NCI-H2196 treated with DMSO at 0.1 percent for 48 hours (cell line): ENCODE results near the gene FGF12.

Experiments used
- DNase-seq: peaks from one replicate; lab custom pipeline; 2025; ENCODE audit not compliant: unreplicated experiment; lab: John Stamatoyannopoulos, UW

The FGF12 gene

DNA sequence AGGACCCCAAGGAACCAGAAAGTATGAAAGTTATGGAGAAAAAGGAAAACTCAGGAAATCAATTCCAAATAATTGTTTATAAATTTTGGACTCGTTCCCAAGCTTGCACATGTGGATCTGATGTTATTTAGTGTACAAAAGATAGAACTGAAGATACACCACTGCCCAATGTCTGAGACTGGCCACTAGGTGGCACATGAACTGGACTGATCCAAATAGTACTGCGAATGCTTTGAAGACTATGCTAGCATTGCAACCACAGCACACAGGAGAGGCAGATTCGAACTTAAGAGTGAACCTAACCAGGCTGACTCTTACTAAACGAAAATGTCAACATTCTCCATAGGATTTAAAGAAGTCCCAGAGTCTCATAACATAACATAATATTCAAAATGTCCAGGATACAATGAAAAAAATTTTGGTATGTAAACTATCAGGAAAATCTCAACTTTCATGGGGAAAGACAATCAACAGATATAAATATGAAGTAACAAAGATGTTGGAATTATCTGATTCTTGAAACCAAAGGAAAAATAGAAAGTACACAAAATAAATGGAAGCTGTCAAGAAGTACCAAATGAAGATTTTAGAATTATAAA is 596.7 kb downstream of the FGF12 start:
- peak; percentile 41 for DNase-seq

DNA sequence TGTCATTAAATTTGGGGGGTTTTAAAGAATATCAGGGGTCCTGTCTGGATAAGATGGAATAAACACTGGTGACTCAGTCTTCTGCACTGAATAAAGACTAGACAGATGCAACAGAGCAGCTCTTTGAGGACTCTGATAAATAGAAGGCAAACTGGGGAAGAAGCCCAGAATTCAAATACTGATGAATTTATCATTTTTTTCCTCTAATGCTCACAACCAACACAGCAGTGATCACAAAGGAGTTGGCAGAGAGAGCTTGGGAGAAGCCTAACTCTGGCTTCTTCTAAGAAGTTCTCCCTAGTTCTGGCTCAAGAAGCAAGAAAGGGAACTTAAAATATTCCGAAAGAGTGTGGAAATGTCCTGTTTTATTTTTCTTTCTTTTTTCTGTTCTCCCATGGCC is 597.8 kb downstream of the FGF12 start:
- no peak for DNase-seq

DNA sequence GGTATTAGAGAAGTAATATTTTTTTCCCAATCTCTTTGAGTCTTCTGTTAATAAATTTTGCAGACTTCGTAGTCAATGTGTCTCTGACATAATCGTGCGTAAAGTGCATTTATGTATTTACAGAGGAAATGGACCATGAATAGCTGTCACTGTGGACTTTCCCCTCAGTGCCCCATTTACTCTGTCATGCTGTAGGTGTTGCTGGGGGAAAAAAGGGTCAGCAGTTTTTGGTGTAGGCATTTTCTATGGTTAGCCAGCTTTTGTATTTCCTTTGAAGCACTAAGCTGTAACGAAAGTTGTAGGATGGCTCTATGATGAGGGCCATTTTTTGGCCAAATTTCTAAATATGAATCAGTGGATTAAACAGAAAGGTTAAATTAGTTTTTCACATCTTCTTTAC is 598.4 kb downstream of the FGF12 start:
- DNase-seq: no peak

DNA sequence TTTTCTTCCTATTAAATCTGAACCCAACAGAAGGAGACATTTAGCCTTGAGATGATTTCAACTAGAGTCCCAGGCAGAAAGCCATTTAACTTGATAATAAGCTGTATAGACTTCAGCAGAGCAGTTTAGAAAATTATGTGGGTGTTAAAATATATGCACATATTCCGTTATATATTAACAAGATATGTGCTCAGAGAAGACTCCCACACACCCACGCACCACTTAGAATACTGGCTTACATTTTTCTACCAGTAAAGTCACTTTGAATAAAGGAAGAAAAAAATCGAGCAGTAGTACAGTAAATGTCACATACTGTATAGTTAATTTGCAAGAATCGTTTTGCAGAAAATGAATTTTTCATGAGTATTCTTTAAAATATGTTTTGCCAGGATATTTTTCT is 599.3 kb downstream of the FGF12 start:
- DNase-seq: no peak

DNA sequence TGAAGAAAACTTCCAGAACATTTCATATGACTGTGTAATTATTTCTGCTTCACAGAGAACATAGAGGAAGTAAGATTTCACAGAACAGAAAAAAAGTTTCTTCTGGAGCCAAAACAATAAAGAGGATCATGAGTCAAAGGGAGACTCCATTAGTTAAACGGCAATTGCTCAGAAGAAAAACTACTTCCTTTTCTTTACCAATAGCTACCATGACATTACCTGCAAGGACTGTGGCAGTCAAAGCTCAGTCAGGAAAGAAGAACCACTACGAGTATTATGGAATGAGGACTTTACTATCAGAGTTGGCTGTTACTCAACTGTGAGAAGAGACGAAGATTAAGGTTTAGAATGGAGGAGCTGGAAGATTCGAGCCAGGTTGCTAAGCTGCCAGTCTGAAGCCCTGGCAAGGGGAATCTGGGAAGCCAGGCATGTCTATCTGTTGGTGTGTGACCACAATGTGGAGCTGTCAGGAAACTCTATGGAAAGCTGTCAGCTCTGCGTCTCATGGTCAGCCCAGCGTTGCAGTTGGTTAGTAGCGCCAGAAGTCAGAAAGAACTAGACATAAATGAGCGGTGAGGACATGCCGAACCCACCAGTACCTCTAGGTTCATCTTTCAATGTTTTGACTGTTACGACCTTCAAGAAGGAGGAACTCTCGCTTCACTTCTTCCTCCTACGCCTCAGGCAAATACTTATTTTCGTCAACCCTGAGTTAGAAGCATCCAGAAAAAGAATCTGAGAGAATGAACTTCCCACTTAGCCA is 604.3 kb downstream of the FGF12 start:
- no peak for DNase-seq

DNA sequence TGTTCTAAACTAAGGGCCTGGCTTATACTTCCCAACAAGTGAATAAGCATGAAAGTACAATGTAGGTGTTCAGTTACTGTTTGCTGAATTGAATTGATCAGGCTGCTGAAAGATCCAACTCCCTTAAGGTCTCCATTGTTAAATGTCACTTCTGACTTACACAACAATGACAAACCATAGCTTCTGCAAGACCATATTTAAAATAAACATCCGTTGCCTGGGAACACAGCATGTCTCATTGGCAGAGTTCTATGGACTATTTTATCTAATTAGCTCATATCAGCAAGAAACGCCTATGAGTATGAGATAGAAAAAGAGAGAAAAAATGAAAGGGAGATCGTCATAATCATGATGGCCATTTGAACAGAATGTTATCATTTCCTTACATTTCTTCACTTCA is 605.4 kb downstream of the FGF12 start:
- DNase-seq: no peak

DNA sequence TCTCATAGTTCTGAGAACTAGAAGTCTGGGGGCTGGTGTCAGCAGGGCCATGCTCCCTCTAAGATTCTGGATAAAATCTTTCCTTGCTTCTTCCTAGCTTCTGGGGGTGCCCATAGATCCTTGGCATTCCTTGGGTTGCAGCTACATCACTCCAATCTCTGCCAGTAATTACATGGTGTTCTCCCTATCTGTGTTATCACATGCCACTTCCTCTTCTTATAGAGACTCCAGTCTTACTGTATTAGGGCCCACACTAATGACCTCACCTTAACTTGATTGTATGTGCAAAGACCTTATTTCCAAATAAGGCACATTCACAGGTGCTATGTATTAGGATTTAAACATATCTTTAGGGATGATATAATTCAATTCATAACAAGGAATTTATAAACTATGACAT is 618.5 kb downstream of the FGF12 start:
- DNase-seq: no peak

DNA sequence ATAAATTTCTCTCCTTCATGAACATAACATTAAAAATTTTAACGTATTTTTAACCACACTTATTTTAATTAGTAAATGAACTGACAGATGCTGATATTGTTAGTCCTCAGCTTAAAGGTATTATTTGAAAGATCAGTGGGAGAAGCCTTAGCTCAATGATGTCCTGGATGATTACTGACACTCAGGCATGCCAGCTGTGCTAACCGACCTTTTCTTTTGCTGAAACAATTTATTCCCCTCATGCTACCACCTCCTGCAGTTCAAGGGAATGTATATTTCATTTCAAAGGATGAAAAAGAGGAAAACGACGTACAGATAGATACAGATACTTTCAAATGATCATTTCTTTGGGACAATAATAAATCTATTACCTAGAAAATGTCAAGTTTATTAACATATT is 620.8 kb downstream of the FGF12 start:
- no peak for DNase-seq

DNA sequence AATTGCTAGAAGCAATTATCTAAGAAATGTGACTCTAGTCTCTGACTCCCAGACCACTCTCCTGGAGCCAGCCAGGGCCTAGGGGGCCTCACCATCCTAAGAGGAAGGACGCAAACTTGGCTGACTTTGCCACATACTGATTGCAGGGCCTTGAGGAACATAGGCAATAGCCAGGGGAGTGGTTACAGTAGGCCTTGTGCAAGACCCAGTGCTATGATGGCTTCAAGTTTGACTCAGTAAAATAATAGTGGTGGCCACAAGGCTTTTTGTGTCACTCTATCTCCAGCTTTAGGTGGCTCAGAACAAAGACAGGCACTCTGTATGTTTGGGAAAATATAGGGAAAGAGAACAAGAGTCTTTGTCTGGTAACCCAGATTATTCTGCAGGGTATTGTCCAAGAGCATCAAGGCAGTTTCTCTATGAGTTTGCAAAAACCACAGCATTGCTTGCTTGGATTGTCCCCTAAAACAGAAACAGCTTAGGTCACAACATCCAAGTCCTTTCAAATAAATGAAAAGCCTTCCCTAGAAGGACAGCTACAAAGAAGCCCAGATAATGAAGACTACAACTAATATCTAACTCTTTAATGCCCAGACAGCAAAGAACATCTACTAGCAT is 634.8 kb downstream of the FGF12 start:
- DNase-seq: no peak

DNA sequence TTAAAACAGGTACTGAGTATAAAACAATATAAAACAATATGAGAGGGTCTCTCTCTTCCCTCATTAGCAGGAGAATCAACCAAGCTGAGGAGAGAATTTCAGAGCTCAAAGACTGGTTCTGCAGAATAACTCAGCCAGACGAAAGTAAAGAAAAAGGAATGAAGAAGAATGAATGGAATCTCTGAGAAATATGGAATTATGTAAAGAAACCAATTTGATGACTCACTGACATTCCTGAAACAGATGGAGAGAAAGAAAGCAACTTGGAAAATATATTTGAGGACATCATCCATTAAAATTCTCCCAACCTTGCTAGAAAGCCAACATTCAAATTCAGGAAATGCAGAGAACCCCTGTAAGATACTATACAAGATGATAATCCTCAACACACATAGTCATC is 635.5 kb downstream of the FGF12 start:
- no peak for DNase-seq

DNA sequence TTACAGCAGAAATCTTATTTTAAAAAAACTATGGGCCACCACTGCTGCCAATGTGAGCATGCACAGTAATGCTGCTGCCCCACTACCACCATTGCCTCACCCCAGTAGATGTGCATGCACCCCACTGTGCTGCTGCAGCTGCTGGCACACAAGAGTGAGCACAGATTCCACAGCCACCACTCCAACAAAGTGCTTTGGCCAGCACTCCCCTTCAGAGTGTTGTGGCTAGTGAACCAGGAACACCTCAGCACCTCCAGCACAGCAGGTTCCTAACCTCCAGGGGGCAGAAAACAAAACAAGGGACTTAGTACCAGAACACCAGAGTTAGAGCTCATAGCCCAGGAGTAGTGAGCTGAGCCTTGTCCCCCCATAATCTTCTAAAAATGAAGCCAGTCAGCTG is 636.8 kb downstream of the FGF12 start:
- DNase-seq: no peak
